K562 (cell line): ENCODE results near the gene EDARADD. TPM values are rescaled to one million over a fixed set of nuclear protein-coding genes. Genes with fewer than 3 reads are reported as not detected.

Experiments used
- ATAC-seq: fragments of 200-7000 bp; cut with Tn5 transposase; 3 replicates; pipeline ENCODE4 v1.9.1; 2020; ENCODE audit warnings: moderate library complexity
- BruUV-seq: library from RNA; stranded (reverse); fragments of 400-500 nt; replicated peaks from 2 replicates; lab custom pipeline; 2021; lab: Mats Ljungman, UMichigan
- CTCF ChIA-PET: fragments of 300-600 bp; formaldehyde crosslinking; extraction: SDS; loops from one replicate; lab custom pipeline; 2021; ENCODE audit warnings: low intra/inter-chr PET ratio; lab: Yijun Ruan, JAX
- POLR2A ChIA-PET: fragments of 300-600, 350-650 bp; sonication (Branson Sonifier 250); formaldehyde crosslinking; extraction: SDS; loops from one replicate; lab custom pipeline; 2021; ENCODE audit warnings: antibody characterized with exemption, inconsistent platforms; lab: Yijun Ruan, JAX
- DNase-seq, 4 experiments: peaks; one replicate each; pipeline versions ENCODE4 v3.0.0 to v3.0.0-alpha.2; 2011 to 2018; ENCODE audit warnings: low spot score in 3 of 4, mixed read lengths in 3 of 4; ENCODE audit errors: extremely low read depth in 1 of 4
- FAIRE-seq: peaks from 2 replicates; lab custom pipeline; 2011; peaks lifted over from hg19 to GRCh38; lab: Jason Lieb, UNC
- H2AFZ ChIP-seq: 2 replicates; pipeline ENCODE4 v1.6.0; 2011; ENCODE audit warnings: low read depth, low read length, control low read depth, inconsistent platforms
- H3K27ac ChIP-seq: fragments of 200-600 bp; 3 replicates; pipeline ENCODE4 v1.8.0; 2011; ENCODE audit warnings: low read depth, mild to moderate bottlenecking, control low read depth, inconsistent platforms, low read length, moderate library complexity, mixed read lengths; ENCODE audit errors: extremely low read depth
- H3K27me3 ChIP-seq, 2 experiments: fragments of 300-600 bp in 1 of 2; 2 replicates in 1 of 2; 3 replicates in 1 of 2; pipeline versions ENCODE4 v1.6.0 to v1.8.0; 2011; ENCODE audit warnings: inconsistent platforms in 2 of 2, low read length in 2 of 2, mild to moderate bottlenecking in 1 of 2, mixed read lengths in 1 of 2, moderate library complexity in 1 of 2; ENCODE audit not compliant: control insufficient read depth in 2 of 2, insufficient read depth in 2 of 2
- H3K36me3 ChIP-seq: fragments of 300-600 bp; 3 replicates; pipeline ENCODE4 v1.8.0; 2011; ENCODE audit warnings: mild to moderate bottlenecking, low read length, inconsistent platforms; ENCODE audit not compliant: control insufficient read depth, insufficient read depth
- H3K4me1 ChIP-seq, 2 experiments: fragments of 200-600 bp in 1 of 2; replicated peaks in 1 of 2; 2 replicates in 1 of 2; 3 replicates in 1 of 2; pipeline versions ENCODE4 v1.5.1 to v1.8.0; 2011; ENCODE audit warnings: inconsistent platforms in 2 of 2, low read length in 2 of 2, mild to moderate bottlenecking in 1 of 2, mixed read lengths in 1 of 2, moderate library complexity in 1 of 2; ENCODE audit not compliant: control insufficient read depth in 2 of 2, insufficient read depth in 2 of 2
- H3K4me2 ChIP-seq: 2 replicates; pipeline ENCODE4 v1.6.1; 2011; ENCODE audit warnings: low read length, control low read depth, inconsistent platforms, mixed read lengths; ENCODE audit not compliant: insufficient read depth
- H3K4me3 ChIP-seq: fragments of 200-600 bp; sonication (generic), shearing (Covaris generic); 2 replicates; pipeline ENCODE4 v1.5.1; 2016; ENCODE audit warnings: control low read depth, inconsistent platforms
- H3K79me2 ChIP-seq: fragments of 200-600 bp; 3 replicates; pipeline ENCODE4 v1.8.0; 2011; ENCODE audit warnings: low read length, inconsistent platforms; ENCODE audit not compliant: control insufficient read depth, insufficient read depth
- H3K9ac ChIP-seq, 2 experiments: 2 replicates each; pipeline versions ENCODE4 v1.6.0 to v1.6.1; 2011; ENCODE audit warnings: low read depth in 2 of 2, low read length in 2 of 2, control low read depth in 1 of 2, inconsistent platforms in 1 of 2, mild to moderate bottlenecking in 1 of 2, mixed read lengths in 1 of 2; ENCODE audit not compliant: insufficient read depth in 1 of 2
- H3K9me1 ChIP-seq: one replicate; pipeline ENCODE4 v1.6.0; 2011; ENCODE audit warnings: inconsistent platforms, mild to moderate bottlenecking, low read length, moderate library complexity; ENCODE audit not compliant: control insufficient read depth, insufficient read depth
- H3K9me3 ChIP-seq: replicated peaks from 2 replicates; pipeline ENCODE4 v1.5.1; 2011; ENCODE audit warnings: low read depth, low read length, inconsistent platforms; ENCODE audit not compliant: control insufficient read depth, insufficient read depth
- H4K20me1 ChIP-seq: replicated peaks from 2 replicates; pipeline ENCODE4 v1.6.1; 2011; ENCODE audit warnings: low read length, inconsistent platforms, mixed read lengths; ENCODE audit not compliant: control insufficient read depth, insufficient read depth
- ZNF165 ChIP-seq: fragments of 250-450 bp; sonication (Bioruptor Pico); IDR thresholded peaks from 2 replicates; pipeline ENCODE4 v1.4.0; 2020; ENCODE audit warnings: borderline replicate concordance
- WGBS: fragments of 100-300 bp; shearing (Covaris generic); methylation state at CpG from one replicate; pipeline ENCODE4 v1.1.6; 2016; ENCODE audit warnings: low coverage, mixed read lengths; ENCODE audit not compliant: insufficient coverage; ENCODE audit errors: missing lambda C conversion rate; 5-methylcytosine and 5-hydroxymethylcytosine counted together
- in situ Hi-C: fragments of 300-500 bp; cut with MboI; formaldehyde crosslinking; loops from 4 replicates; pipeline ENCODE4 v1.15.0; 2018; ENCODE audit warnings: inconsistent platforms, mixed read lengths
- intact Hi-C: fragments of 100-400 bp; cut with micrococcal nuclease; formaldehyde crosslinking; loops from 2 replicates; pipeline ENCODE4 v1.14.2; 2022
- polyA plus RNA-seq, 8 experiments: library from polyadenylated mRNA; depleted of rRNA in 4 of 8; stranded (reverse) in 5 of 8; unstranded in 3 of 8; fragments of >200 nt; fragmentation: Nextera tagmentation in 2 of 8; fragmentation: Illumina TruSeq in 1 of 8; extraction: Ambion mirVana in 2 of 8; extraction: Trizol in 1 of 8; gene quantifications; 2 replicates each; pipeline versions ENCODE4 v1.2.1 to v1.2.3, GENCODE V29; 2011 to 2014; ENCODE audit warnings: inconsistent platforms in 1 of 8, missing spikeins in 1 of 8
- total RNA-seq, 7 experiments: library from RNA; depleted of rRNA in 6 of 7; stranded (reverse); fragments of >200 nt in 6 of 7; fragmentation: Illumina TruSeq in 2 of 7; extraction: Trizol in 2 of 7; gene quantifications; 2 replicates each; pipeline versions ENCODE4 v1.2.1 to v1.2.3, GENCODE V29; 2011 to 2021; ENCODE audit warnings: low replicate concordance in 1 of 7
- TF ChIP-seq, protein P1 (sequence below): IDR thresholded peaks from 3 replicates; pipeline ENCODE4 v1.6.1; 2011; ENCODE audit warnings: borderline replicate concordance, mild to moderate bottlenecking; ENCODE audit not compliant: insufficient read length, insufficient read depth
- TF ChIP-seq, protein P2 (sequence below): sonication (generic); formaldehyde crosslinking; IDR thresholded peaks from 2 replicates; pipeline ENCODE4 v1.8.0; 2022; ENCODE audit warnings: mild to moderate bottlenecking, low read depth, missing genetic modification reagents
- TF ChIP-seq, protein P3 (sequence below): sonication (generic); formaldehyde crosslinking; IDR thresholded peaks from 2 replicates; pipeline ENCODE4 v1.8.1; 2023; ENCODE audit warnings: mild to moderate bottlenecking, missing genetic modification reagents
- TF ChIP-seq, protein P4 (sequence below), 2 experiments: fragments of 450-650 bp; formaldehyde crosslinking in 1 of 2; IDR thresholded peaks; 2 replicates each; pipeline versions ENCODE4 v1.4.0 to v1.6.1; 2014 to 2020; ENCODE audit warnings: mild to moderate bottlenecking in 2 of 2, borderline replicate concordance in 1 of 2, low read depth in 1 of 2

The EDARADD gene
- total and polyA plus RNA-seq, 9 of the 15 experiments (the other 6 are each of a cell fraction or from before 2014, with no cell fraction given): 0.46 to 32.4 (median 20.6) TPM

DNA sequence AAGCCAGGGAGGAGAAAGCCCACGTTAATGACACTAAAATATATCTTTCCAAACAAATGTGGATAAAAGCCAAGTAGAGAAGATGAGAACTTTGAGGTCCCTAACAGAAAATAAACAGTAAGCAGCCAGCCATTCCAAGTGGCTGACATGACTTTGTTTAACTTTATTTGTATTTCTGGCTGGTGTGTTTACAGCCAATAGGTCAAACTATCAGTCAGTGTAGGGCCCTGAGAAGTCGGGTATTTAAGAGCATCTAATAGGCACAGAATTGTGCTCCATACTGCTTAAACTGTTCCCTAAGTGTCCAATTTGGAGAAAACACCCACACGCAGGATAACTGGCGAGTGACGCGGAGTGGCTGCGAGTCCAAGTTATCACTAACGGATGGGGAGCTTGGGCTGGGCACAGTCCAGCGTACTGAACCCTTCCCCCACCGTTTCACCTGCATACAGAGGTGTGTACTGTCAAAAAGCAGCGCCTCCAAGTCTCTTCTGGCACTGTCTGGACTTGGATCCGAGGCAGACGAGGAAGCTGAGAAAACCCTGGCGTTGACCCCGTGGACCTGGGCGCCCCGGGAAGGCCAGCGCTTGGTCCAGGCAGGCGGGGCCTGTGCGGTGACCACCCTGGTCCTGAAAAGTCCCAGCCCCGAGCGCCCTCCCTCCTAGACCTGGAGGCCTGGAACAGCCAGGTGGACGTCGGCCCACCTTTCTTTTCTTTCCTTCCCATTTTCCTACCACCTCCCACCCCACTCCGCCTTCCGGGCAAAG lies 129.0 kb downstream of the EDARADD start:
- intact Hi-C loops (no loop called here), in situ Hi-C loops (no loop called here)
- Histone ChIP-seq H3K4me2 (peak overlapping the region; percentile 95), H3K79me2 (peaks cover 22% of the 10 kb centered on the region), H3K27ac (peak overlapping the region; percentile 79), H3K4me1 (peaks cover 6 to 13% of the 10 kb centered on the region in 2 experiments; a peak in 4 of 5 replicates), H3K9ac (peak overlapping the region; percentile 85 to 96), H3K36me3 (peaks cover 16% of the 10 kb centered on the region), H2AFZ (peak overlapping the region; percentile 97), H3K9me1 (no peaks in the 10 kb centered on the region), H3K27me3 (no peaks in the 10 kb centered on the region), H3K4me3 (peak overlapping the region; percentile 91), H3K9me3 (no peaks in the 10 kb centered on the region), H4K20me1 (no peaks in the 10 kb centered on the region)
- BruUV-seq: no TSS peak
- CTCF ChIA-PET: no interaction called here
- FAIRE-seq (no peak), ATAC-seq (peak; percentile 25), DNase-seq (peak in 1 of 4 experiments; percentile 22)
- 72% methylated on average over 26 of the region's 26 CpGs for WGBS
- POLR2A ChIA-PET: interaction anchor here (0.6 to 1.1 kb wide), 6 partner anchors 13 to 423 kb away, joined by 3 to 4 read pairs (median 3); no protein-coding TSS in a partner anchor
- TF ChIP-seq, protein P1, sequence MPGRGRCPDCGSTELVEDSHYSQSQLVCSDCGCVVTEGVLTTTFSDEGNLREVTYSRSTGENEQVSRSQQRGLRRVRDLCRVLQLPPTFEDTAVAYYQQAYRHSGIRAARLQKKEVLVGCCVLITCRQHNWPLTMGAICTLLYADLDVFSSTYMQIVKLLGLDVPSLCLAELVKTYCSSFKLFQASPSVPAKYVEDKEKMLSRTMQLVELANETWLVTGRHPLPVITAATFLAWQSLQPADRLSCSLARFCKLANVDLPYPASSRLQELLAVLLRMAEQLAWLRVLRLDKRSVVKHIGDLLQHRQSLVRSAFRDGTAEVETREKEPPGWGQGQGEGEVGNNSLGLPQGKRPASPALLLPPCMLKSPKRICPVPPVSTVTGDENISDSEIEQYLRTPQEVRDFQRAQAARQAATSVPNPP: no peak
- no peak for TF ChIP-seq ZNF165 (CRISPR knock-in tag)
- TF ChIP-seq, protein P2, sequence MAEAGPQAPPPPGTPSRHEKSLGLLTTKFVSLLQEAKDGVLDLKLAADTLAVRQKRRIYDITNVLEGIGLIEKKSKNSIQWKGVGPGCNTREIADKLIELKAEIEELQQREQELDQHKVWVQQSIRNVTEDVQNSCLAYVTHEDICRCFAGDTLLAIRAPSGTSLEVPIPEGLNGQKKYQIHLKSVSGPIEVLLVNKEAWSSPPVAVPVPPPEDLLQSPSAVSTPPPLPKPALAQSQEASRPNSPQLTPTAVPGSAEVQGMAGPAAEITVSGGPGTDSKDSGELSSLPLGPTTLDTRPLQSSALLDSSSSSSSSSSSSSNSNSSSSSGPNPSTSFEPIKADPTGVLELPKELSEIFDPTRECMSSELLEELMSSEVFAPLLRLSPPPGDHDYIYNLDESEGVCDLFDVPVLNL (CRISPR knock-in tag): peak; percentile 52; the same call in 1 of the 2 replicates
- TF ChIP-seq, protein P3, sequence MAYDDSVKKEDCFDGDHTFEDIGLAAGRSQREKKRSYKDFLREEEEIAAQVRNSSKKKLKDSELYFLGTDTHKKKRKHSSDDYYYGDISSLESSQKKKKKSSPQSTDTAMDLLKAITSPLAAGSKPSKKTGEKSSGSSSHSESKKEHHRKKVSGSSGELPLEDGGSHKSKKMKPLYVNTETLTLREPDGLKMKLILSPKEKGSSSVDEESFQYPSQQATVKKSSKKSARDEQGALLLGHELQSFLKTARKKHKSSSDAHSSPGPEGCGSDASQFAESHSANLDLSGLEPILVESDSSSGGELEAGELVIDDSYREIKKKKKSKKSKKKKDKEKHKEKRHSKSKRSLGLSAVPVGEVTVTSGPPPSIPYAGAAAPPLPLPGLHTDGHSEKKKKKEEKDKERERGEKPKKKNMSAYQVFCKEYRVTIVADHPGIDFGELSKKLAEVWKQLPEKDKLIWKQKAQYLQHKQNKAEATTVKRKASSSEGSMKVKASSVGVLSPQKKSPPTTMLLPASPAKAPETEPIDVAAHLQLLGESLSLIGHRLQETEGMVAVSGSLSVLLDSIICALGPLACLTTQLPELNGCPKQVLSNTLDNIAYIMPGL: no peak
- TF ChIP-seq, protein P4, sequence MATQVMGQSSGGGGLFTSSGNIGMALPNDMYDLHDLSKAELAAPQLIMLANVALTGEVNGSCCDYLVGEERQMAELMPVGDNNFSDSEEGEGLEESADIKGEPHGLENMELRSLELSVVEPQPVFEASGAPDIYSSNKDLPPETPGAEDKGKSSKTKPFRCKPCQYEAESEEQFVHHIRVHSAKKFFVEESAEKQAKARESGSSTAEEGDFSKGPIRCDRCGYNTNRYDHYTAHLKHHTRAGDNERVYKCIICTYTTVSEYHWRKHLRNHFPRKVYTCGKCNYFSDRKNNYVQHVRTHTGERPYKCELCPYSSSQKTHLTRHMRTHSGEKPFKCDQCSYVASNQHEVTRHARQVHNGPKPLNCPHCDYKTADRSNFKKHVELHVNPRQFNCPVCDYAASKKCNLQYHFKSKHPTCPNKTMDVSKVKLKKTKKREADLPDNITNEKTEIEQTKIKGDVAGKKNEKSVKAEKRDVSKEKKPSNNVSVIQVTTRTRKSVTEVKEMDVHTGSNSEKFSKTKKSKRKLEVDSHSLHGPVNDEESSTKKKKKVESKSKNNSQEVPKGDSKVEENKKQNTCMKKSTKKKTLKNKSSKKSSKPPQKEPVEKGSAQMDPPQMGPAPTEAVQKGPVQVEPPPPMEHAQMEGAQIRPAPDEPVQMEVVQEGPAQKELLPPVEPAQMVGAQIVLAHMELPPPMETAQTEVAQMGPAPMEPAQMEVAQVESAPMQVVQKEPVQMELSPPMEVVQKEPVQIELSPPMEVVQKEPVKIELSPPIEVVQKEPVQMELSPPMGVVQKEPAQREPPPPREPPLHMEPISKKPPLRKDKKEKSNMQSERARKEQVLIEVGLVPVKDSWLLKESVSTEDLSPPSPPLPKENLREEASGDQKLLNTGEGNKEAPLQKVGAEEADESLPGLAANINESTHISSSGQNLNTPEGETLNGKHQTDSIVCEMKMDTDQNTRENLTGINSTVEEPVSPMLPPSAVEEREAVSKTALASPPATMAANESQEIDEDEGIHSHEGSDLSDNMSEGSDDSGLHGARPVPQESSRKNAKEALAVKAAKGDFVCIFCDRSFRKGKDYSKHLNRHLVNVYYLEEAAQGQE (IDR thresholded peaks at IDR 0.05; ENCODE audit: borderline replicate concordance): no peak
- TF ChIP-seq, protein P4 (CRISPR knock-in tag; IDR thresholded peaks at IDR 0.05; ENCODE audit: low read depth): peak; percentile 58; the same call in 1 of the 2 replicates
